IPS-18a (cell line): ENCODE results near the gene LINGO3.

Experiments
- H3K27ac ChIP-seq: one replicate; pipeline ENCODE4 v1.5.1; 2013; ENCODE audit warnings: low read length
- H3K27me3 ChIP-seq: one replicate; pipeline ENCODE4 v1.6.1; 2013; ENCODE audit warnings: mild to moderate bottlenecking, low read length; ENCODE audit not compliant: control insufficient read depth, insufficient read depth
- H3K36me3 ChIP-seq: one replicate; pipeline ENCODE4 v1.6.1; 2013; ENCODE audit warnings: low read depth, low read length; ENCODE audit not compliant: control insufficient read depth
- H3K4me1 ChIP-seq: one replicate; pipeline ENCODE4 v1.6.1; 2013; ENCODE audit warnings: low read depth, low read length; ENCODE audit not compliant: control insufficient read depth
- H3K4me3 ChIP-seq: one replicate; pipeline ENCODE4 v1.5.1; 2013; ENCODE audit warnings: low read length
- H3K9ac ChIP-seq: one replicate; pipeline ENCODE4 v1.6.1; 2013; ENCODE audit warnings: mild to moderate bottlenecking, low read length, moderate library complexity
- H3K9me3 ChIP-seq: one replicate; pipeline ENCODE4 v1.6.1; 2013; ENCODE audit warnings: low read depth, low read length; ENCODE audit not compliant: control insufficient read depth

The LINGO3 gene

DNA sequence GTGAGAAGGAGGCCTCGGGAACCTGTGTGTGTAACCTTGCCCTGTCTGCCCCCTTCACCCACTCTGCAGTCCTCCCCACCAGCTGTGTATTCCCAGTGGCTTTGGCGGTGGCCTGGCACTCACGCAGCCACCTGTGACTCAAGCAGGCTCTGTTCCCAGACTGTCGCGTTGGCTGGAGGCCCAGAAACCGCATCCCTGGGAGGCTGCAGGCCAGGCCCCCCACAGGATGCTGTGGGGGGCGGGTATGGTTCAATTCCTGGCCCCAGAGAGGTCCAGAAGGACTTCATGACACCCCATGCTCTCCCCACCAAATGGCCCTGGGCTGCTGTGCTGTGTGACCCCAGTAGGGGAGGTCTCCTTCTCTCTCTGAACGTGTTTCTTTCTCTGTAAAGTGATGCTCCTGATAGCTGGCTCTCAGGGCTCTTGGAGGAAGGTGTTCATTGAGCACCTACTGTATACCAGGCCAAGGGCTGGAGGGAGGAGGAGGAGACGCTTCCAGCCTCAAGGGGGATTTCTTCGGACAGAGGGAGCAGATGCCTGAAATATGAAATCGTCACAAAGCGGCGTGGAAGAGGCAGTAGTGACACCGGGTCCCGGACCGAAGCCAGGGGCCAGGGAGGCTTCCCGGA lies 1.9 kb upstream of the LINGO3 start:
- H3K9me3 ChIP-seq = no peaks in the 10 kb centered on the region
- no peak overlapping the region for H3K27ac ChIP-seq
- H3K4me1 ChIP-seq = no peaks in the 10 kb centered on the region
- H3K36me3 ChIP-seq = no peaks in the 10 kb centered on the region
- no peak overlapping the region for H3K4me3 ChIP-seq
- no peak overlapping the region for H3K9ac ChIP-seq
- H3K27me3 ChIP-seq = peaks cover 32% of the 10 kb centered on the region

DNA sequence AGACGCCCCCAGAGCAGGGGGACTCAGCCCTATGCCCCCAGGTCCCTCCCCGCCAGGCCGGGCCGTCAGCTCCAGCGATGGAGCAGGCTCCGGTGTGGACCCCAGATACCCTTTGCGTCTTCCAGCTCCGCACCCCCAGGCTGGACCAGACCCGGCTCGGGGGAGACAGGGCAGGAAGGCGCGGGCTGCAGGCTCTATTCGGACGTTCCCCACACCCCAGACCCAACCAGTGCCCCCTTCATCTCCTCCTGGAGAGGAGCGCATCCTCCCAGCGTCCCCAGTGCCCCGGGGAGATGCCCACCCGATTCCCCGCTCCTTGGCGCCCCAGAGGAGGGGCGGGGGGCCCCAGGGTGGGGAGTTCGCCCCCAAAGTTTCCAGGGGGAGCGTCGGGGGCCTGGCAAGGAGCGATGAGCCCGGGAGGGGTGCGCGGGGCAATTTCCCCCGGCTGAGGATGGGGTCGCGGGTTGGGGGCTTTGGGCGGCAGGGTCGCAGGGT lies 389 bp downstream of the LINGO3 start:
- Histone ChIP-seq H3K4me1 (no peaks in the 10 kb centered on the region), H3K27ac (no peak overlapping the region), H3K27me3 (peaks cover 45% of the 10 kb centered on the region), H3K9me3 (no peaks in the 10 kb centered on the region), H3K4me3 (no peak overlapping the region), H3K36me3 (no peaks in the 10 kb centered on the region), H3K9ac (no peak overlapping the region)

DNA sequence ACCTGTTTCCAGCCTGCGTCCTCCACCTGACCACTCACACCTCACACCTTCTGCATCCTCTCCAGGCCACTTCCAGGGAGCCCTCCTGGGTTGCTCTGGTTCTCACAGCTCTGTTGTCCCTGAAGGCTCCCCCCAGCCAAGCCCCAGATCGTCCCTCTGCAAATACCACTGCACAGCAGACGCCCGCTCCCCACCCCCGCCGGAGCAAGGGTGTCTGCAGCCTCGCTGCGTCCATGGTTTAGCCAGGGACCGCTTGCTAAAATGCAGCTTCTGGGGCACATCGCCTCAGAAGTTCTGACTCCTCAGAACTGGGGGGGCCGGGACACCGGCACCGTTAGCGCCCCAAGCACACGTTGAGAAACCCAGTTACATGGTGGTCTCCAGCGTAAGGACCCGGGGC lies 983 bp downstream of the LINGO3 start:
- H3K4me1 ChIP-seq = no peaks in the 10 kb centered on the region
- H3K9me3 ChIP-seq = no peaks in the 10 kb centered on the region
- H3K4me3 ChIP-seq = no peak overlapping the region
- no peak overlapping the region for H3K27ac ChIP-seq
- peaks cover 51% of the 10 kb centered on the region for H3K27me3 ChIP-seq
- no peaks in the 10 kb centered on the region for H3K36me3 ChIP-seq
- H3K9ac ChIP-seq = no peak overlapping the region

DNA sequence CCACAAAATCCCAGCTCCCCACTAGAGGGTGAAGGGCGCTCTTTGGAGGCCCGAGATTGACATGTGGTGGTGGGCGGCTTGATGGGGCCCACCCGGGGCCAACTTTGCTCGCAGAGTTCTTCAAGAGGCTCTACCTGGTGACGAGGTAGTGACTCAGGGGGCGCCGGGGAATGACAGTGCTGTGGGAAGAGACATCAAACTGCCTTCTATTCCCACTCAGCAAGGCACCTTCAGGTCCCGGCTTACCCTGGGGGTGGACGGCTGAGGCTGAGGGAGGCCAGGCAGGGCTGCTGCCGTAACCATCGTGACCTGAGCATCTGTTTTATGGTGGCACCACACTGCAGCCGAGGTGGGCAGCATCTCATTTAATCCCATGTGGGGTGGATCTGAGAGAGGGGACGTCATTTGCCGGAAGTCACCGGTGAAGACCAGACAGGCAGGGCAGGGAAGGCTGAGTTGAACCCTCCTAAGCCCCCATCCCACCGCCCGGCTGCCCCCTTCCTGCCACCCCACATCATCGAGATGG lies 1.6 kb downstream of the LINGO3 start:
- Histone ChIP-seq H3K4me1 (no peaks in the 10 kb centered on the region), H3K27ac (no peak overlapping the region), H3K9me3 (no peaks in the 10 kb centered on the region), H3K9ac (no peak overlapping the region), H3K4me3 (no peak overlapping the region), H3K36me3 (no peaks in the 10 kb centered on the region), H3K27me3 (peaks cover 52% of the 10 kb centered on the region)

DNA sequence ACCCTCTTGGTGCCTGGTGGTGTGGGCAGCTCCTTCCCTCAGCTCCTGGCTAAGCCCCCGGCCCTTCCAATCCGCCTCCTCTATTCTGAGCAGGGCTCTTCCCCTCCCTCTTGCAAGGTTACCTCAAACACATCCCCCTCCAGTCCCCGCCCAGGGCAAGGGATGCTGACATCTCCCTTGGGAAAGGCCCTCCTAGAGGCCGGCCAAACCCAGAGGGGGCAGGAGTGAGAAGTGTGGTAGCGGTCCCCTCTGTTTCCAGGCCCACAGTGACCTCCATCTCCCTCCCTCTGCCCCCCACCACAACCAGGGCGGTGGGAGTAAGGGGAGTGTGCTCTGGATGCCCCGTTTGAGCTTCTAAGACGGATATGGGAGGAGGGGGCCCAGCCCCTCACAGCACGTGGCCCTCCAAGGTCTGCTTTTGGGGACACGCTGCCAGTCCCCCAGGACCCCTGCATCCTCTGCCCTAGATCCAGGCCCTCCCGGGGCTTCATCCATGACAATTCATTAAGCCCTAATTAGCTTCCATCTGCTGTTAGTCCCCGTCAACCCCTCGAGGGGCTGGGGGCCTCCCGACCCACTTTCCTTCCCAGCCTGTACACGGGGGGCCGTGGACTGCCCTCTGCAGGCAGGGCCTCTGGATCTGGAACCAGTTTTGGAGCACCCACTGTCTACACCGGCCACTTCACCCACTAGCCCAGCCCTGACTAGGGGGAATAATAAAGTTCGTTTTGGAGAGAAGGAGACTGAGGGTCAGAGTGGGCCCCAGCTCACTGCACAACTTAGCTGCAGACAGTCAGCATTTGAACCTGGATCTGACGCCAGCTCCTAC lies 2.3 kb downstream of the LINGO3 start:
- no peaks in the 10 kb centered on the region for H3K36me3 ChIP-seq
- H3K4me1 ChIP-seq = no peaks in the 10 kb centered on the region
- no peaks in the 10 kb centered on the region for H3K9me3 ChIP-seq
- H3K27ac ChIP-seq = no peak overlapping the region
- H3K9ac ChIP-seq = no peak overlapping the region
- H3K27me3 ChIP-seq = peaks cover 52% of the 10 kb centered on the region
- no peak overlapping the region for H3K4me3 ChIP-seq

DNA sequence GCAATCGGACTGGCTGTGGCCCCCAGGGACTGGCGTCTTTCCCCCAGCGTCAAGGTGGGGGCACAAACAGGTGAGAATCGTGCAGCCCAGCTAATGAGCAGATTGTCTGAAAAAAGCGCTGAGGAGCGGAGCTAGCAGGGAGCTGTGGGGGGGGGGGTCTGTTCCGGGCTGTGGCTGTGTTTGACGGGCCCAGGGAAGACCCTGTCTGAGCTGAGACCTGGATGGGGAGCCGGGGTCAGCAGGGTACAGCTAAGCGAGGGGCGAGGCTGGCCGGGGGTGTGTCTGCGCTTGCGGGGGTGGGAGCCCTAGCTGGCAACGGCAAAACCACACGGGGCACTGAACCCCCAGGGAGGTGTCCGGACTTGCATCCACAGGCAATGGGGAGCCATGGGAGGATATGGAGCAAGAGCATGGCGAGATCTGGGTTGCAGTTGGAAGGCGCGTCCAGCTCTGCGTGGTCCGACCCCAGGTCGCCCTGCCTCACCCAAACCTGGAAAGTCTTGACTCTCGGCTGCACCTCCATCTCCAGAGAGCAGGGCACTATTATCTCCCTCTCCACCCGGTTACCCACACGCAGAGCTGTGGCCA lies 4.6 kb downstream of the LINGO3 start:
- Histone ChIP-seq H3K9me3 (no peaks in the 10 kb centered on the region), H3K4me3 (no peak overlapping the region), H3K27me3 (peaks cover 37% of the 10 kb centered on the region), H3K4me1 (no peaks in the 10 kb centered on the region), H3K9ac (no peak overlapping the region), H3K27ac (no peak overlapping the region), H3K36me3 (no peaks in the 10 kb centered on the region)

DNA sequence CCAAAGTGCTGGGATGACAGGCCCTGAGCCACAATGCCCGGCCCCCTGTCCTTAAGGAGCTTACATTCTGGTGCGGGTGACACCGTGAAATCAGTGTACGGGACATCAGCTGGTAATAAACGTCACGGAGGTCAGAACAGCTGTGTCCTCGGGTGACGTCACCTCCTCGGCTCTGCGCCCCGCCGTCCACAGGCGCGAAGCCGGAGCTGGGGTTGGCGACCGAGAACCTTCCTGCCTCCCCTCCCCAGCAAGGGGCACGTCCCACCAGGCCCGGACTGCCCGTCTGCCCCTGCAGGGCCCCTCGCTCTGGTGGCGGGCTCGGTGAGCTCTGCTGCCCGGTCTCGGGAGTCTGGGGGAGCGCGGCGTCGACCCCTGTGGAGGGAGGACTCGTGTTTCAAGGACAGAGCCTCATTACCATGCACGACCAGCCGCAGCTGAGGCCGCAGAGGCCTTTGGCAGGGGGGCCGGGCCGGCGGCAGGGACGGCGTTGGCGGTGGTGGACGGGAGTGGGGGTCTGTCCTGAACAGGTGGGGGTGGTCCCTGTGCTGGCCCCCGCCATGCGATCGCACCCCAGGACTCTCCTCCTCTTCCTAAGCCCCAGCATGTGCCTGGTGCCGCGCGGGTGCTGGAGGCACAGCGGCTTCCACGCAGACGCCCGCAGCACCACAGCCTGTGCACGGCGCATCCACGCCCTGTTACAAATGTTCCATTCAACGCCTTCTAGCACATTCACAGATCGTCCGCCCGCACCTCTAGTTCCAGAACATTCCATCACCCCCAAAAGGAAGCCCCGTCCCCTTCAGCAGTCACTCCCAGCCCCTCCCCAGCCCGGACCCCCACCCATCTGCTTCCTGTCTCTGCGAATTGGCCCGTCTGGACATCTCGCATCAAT lies 5.4 kb downstream of the LINGO3 start:
- H3K27ac ChIP-seq = no peak overlapping the region
- H3K4me3 ChIP-seq = peak overlapping the region; percentile 33
- no peak overlapping the region for H3K9ac ChIP-seq
- H3K27me3 ChIP-seq = peaks cover 32% of the 10 kb centered on the region
- H3K9me3 ChIP-seq = no peaks in the 10 kb centered on the region
- no peaks in the 10 kb centered on the region for H3K4me1 ChIP-seq
- no peaks in the 10 kb centered on the region for H3K36me3 ChIP-seq

DNA sequence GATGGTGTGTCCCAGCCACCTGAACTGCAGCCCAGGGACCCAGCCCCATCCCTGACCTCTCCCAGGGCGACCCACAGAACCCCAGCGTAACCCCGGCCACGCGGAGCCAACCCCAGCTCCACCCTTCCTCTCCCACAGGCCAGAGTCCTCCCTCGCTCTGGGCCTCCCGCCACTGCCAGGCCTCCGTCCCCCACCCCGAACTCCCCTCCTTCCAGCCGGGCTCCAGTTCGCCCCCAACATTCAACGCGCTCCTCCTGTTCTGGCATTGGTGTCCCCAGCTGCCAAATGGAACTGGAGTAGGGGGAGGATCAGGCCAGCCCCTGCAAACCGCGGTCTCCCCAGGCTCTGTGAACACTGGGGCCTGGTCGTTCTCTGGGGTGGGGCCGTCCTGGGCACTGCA lies 7.4 kb downstream of the LINGO3 start:
- Histone ChIP-seq H3K4me1 (no peaks in the 10 kb centered on the region), H3K27me3 (peaks cover 24% of the 10 kb centered on the region), H3K27ac (no peak overlapping the region), H3K9ac (no peak overlapping the region), H3K9me3 (no peaks in the 10 kb centered on the region), H3K36me3 (no peaks in the 10 kb centered on the region), H3K4me3 (no peak overlapping the region)

DNA sequence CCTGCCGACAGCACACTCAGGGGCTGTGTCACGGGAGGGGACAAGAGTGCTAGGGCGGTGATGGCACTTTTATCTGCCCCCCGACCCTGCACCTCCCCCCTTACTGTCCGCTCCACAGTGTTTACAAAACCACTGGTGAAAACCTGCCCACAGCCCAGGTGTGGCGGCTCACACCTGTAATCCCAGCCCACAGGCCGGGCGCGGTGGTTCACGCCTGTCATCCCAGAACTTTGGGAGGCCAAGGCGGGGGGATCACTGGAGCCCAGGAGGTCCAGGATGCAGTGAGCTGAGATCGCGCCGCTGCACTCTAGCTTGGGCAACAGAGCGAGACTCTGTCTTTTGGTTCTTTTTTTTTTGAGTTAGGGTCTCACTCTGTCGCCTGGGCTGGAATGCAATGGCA lies 11.8 kb downstream of the LINGO3 start:
- Histone ChIP-seq H3K4me1 (no peaks in the 10 kb centered on the region), H3K36me3 (no peaks in the 10 kb centered on the region), H3K9ac (no peak overlapping the region), H3K9me3 (no peaks in the 10 kb centered on the region), H3K4me3 (no peak overlapping the region), H3K27ac (no peak overlapping the region), H3K27me3 (peaks cover 46% of the 10 kb centered on the region)

DNA sequence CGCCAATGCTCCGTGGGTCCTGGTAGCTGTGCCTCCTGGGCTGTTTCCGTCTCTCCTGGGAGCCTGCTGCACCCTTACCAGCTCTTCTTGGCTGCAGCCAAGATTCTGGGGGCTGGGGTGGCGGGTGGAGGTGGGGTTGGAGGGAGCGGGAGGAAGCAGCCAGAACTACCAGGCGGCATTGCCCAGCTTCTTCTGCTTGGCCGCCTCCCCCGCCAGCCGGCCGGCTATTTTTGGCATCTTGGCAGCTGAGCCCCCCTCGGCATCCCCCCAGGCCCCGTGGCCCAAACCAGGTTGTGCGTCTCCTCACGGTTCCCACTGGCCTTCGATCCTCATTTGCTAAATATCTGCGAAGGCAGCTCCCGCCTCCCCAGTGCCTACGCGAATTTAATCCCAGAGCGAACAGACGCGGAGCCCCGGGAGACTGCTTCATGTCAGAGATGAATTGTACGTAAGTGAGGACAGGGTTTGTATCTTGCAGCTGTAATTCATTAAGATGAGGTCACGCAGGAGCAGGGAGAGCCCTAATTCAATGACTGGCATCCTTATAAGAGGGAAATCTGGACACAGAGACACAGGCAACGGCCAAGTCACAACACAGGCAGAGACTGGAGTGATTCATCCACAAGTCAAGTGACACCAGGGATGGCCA lies 13.1 kb downstream of the LINGO3 start:
- Histone ChIP-seq H3K4me1 (no peaks in the 10 kb centered on the region), H3K9ac (no peak overlapping the region), H3K36me3 (no peaks in the 10 kb centered on the region), H3K9me3 (no peaks in the 10 kb centered on the region), H3K27me3 (peaks cover 59% of the 10 kb centered on the region), H3K4me3 (no peak overlapping the region), H3K27ac (no peak overlapping the region)
